Fibroblast of pulmonary artery (primary cell): ENCODE measurements around the gene HOXA7.

Experiments used
- DNase-seq: peaks from one replicate; pipeline ENCODE4 v3.0.0-alpha.2; 2010; ENCODE audit warnings: low read depth
- H3K4me3 ChIP-seq: replicated peaks from 2 replicates; pipeline ENCODE4 v1.5.1; 2011; ENCODE audit warnings: low read depth, mild to moderate bottlenecking, control low read depth, low read length, moderate library complexity
- TF ChIP-seq, protein P1 (sequence below): IDR thresholded peaks from 2 replicates; pipeline ENCODE4 v1.5.1; 2011; ENCODE audit warnings: mild to moderate bottlenecking, control low read depth, low read length, inconsistent platforms; ENCODE audit errors: missing control alignments

HOXA7 gene

DNA sequence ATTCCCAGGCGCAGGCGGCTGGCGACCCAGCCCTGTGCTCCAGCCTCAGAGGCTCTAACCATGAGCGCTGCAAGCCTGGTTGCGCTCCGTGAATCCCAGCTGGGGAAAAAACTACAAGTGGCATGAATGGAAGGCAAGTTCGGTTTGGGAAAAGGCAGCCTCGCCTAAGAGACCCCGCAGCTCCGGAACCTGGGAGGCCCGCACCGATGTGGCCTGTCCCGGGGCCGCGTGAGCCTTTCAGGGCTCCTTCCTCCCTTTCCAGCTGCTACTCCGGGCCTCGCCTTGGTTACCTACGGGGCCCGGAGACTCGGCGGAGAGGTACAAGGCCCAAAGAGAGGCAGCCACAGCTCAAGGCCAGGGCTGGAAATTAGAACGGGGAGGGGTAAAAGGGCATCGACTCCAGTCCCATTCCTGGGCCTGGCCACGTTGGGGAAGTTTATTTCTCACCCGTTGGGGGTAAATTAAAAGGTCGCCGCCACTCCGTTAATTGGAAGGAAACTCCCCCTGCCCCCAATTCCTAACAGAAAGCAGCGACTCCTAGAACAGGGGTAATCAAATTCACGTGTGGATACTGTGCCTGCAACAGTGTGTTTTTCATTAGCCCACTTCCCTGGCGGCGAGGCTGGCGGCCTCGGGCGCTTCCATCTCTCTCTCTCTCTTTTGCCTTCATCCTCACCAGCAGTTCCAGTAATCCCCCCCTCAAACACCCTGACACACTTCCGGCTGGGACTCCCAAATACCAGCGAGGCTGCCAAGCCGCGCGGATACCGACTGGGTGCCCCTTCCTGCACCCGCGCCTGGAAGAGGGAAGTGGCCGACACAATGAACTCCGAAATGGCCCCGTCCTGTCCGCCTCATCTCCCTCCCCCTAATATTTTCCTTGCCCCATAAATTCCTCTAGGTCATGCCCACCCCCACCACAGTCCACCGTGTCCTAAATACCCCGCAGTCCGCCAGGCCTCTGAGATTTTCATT lies 10.3 kb upstream of the HOXA7 start:
- no peak overlapping the region for H3K4me3 ChIP-seq
- no peak for DNase-seq
- TF ChIP-seq, protein P1, sequence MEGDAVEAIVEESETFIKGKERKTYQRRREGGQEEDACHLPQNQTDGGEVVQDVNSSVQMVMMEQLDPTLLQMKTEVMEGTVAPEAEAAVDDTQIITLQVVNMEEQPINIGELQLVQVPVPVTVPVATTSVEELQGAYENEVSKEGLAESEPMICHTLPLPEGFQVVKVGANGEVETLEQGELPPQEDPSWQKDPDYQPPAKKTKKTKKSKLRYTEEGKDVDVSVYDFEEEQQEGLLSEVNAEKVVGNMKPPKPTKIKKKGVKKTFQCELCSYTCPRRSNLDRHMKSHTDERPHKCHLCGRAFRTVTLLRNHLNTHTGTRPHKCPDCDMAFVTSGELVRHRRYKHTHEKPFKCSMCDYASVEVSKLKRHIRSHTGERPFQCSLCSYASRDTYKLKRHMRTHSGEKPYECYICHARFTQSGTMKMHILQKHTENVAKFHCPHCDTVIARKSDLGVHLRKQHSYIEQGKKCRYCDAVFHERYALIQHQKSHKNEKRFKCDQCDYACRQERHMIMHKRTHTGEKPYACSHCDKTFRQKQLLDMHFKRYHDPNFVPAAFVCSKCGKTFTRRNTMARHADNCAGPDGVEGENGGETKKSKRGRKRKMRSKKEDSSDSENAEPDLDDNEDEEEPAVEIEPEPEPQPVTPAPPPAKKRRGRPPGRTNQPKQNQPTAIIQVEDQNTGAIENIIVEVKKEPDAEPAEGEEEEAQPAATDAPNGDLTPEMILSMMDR, result no peak

DNA sequence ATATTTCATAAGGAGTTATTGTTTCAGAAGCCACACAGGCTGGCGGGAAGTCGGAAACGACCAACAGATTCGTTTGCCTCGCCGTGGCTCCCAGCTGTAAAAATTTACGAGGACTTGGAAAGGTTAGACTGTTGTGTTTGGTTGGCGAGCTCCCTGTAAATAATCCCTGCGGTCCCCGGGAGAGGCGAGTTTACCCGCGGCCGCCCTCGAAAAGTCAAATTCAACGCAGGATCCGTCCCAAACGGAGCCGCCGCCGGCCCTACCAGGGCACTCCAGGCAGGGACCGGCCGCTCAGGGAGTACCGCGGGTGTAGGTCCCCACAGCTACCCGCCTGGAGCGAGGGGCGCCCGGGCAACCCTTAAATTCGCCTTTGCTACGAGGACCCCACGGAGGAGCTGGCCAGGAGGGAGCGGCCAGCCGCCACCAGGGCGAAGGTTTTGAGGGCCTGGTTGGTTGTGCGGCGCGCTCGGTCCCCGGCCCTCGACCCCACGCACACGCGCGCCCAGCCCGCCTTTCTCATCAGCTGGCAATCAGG lies 9.6 kb upstream of the HOXA7 start:
- TF ChIP-seq, protein P1, result no peak
- H3K4me3 ChIP-seq, result no peak overlapping the region
- no peak for DNase-seq

- TF ChIP-seq, protein P1, result no peak
Observed at GRCh38 chr7:27165089-27165995, 8.9 kb upstream of the HOXA7 start, which contains the start of gene HOXA9. TSS of gene HOXA9 (minus strand) at chr7:27165537. CDS start at chr7:27165457, 80 bp downstream.

GRCh38 chr7:27164367-27165088 lies 8.1 kb upstream of the HOXA7 start:
- no peak overlapping the region for H3K4me3 ChIP-seq
- DNase-seq, result no peak
- TF ChIP-seq, protein P1, result no peak

More at GRCh38 chr7:27165089-27165995, 8.9 kb upstream of the HOXA7 start, which contains the start of gene HOXA9:
- H3K4me3 ChIP-seq, result no peak within 1 kb of the TSS
- DNase-seq, result no peak

DNA sequence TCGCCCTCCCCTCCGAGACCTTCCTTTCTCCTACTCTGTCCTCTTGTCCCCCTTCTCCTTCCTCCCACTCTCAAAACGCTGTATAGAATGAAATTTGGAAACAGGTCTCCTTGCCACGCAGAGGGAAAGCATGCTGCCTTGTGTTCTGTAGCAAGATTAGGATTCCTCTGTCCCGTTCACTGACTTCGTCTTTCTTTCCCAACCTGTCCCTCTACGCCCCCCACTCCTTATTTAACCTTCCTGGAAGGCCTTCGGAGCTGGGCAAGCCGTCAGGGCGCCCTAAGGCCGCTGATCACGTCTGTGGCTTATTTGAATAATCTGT lies 7.5 kb upstream of the HOXA7 start:
- no peak for DNase-seq
- TF ChIP-seq, protein P1, result no peak
- no peak overlapping the region for H3K4me3 ChIP-seq
